Measurements from ENCODE around the gene PMM2. TPM values are rescaled to one million over a fixed set of nuclear protein-coding genes. Genes with fewer than 3 reads are reported as not detected.

The PMM2 gene
- total and polyA plus RNA-seq, 9 of the 15 experiments (the other 6 are each of a cell fraction or from before 2014, with no cell fraction given), result 5.6 to 42.7 (median 25.9) TPM

- in situ Hi-C loops (cut with MboI), result no loop called here
- Histone ChIP-seq H3K36me3 (ENCODE audit: control insufficient read depth, insufficient read depth, low read length) (peaks cover 65% of the 10 kb centered on the region), H3K9me3 (replicated peaks; ENCODE audit: control insufficient read depth, insufficient read depth, low read depth, low read length) (no peaks in the 10 kb centered on the region), H3K9ac (ENCODE audit: insufficient read depth in 1 of 2, low read depth in 2 of 2, low read length in 2 of 2) (peak overlapping the region; percentile 92 to 97), H3K4me1 (replicated peaks in 1 of 2; ENCODE audit: control insufficient read depth in 2 of 2, insufficient read depth in 2 of 2, low read length in 2 of 2) (peaks cover 12 to 13% of the 10 kb centered on the region in 2 experiments; a peak in 4 of 5 replicates), H4K20me1 (replicated peaks; ENCODE audit: control insufficient read depth, insufficient read depth, low read length) (0 out of 2 replicates have a peak, but pooled peaks cover 5% of the 10 kb centered on the region), H3K79me2 (ENCODE audit: control insufficient read depth, insufficient read depth, low read length) (peaks cover 70% of the 10 kb centered on the region), H3K27me3 (ENCODE audit: control insufficient read depth in 2 of 2, insufficient read depth in 2 of 2, low read length in 2 of 2) (no peaks in the 10 kb centered on the region), H3K9me1 (ENCODE audit: control insufficient read depth, insufficient read depth, low read length) (no peaks in the 10 kb centered on the region), H3K4me2 (ENCODE audit: insufficient read depth, low read length) (peak overlapping the region; percentile 97), H2AFZ (ENCODE audit: low read depth, low read length) (peak overlapping the region; percentile 75), H3K4me3 (peak overlapping the region; percentile 69), H3K27ac (ENCODE audit: extremely low read depth, low read depth, low read length) (peak overlapping the region; percentile 88)
- intact Hi-C loops (cut with micrococcal nuclease), result loop anchor here (5.0 kb wide), 2 partner anchors 84 to 141 kb away; partner anchors contain the start of gene LITAFD
- ChIA-PET POLR2A (interaction anchor here (0.7 to 2.0 kb wide), 4 partner anchors 12 to 254 kb away, joined by 3 to 6 read pairs (median 4); no protein-coding TSS in a partner anchor), CTCF (ENCODE audit: low intra/inter-chr PET ratio) (no interaction called here)
- FAIRE-seq, result peak; percentile 74
- WGBS (ENCODE audit: insufficient coverage, low coverage, missing lambda C conversion rate), result 0% methylated on average over 6 of the region's 6 CpGs
- peak; percentile 49 for ATAC-seq
- DNase-seq (ENCODE audit: extremely low read depth in 1 of 4, low spot score in 3 of 4), result peak; percentile 69 to 79 (median 77)
- TSS peak; percentile 64 for BruUV-seq (replicated peaks)
- peak; percentile 35 for TF ChIP-seq CHD1 (IDR thresholded peaks at IDR 0.05; ENCODE audit: low read length)
- no peak for TF ChIP-seq XRCC4 (IDR thresholded peaks at IDR 0.05; ENCODE audit: extremely low read depth, insufficient read depth, insufficient read length)
- TF ChIP-seq NBN (IDR thresholded peaks at IDR 0.05; ENCODE audit: low read depth), result peak; percentile 15; the same call in 1 of the 2 replicates
- no peak for TF ChIP-seq MTA2 (IDR thresholded peaks at IDR 0.05; ENCODE audit: low read depth)
- TF ChIP-seq PML (IDR thresholded peaks at IDR 0.05; ENCODE audit: low read length), result 0 out of 2 replicates have a peak, but pooled peaks have one; percentile 23
- TF ChIP-seq NEUROD1 (IDR thresholded peaks at IDR 0.05; ENCODE audit: borderline replicate concordance, low read depth, low read length, partially characterized antibody), result peak; percentile 51
- TF ChIP-seq, protein P1, sequence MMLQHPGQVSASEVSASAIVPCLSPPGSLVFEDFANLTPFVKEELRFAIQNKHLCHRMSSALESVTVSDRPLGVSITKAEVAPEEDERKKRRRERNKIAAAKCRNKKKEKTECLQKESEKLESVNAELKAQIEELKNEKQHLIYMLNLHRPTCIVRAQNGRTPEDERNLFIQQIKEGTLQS (IDR thresholded peaks at IDR 0.05), result peak; percentile 34
- TF ChIP-seq, protein P1 (CRISPR knock-in tag; conservative IDR thresholded peaks at IDR 0.05), result no peak
- TF ChIP-seq ZNF79 (CRISPR knock-in tag; IDR thresholded peaks at IDR 0.05; ENCODE audit: low read depth), result no peak
- TF ChIP-seq CBFA2T3 (IDR thresholded peaks at IDR 0.05), result peak; percentile 72
- TF ChIP-seq STAT5A (IDR thresholded peaks at IDR 0.05; ENCODE audit: borderline replicate concordance, low read length), result peak; percentile 30; the same call in 1 of the 2 replicates
- TF ChIP-seq ZFP36 (IDR thresholded peaks at IDR 0.05; ENCODE audit: low read depth, low read length, partially characterized antibody), result peak; percentile 87
- peak in 1 of 2 experiments; percentile 75; a peak in 2 of 4 replicates for TF ChIP-seq RCOR1 (IDR thresholded peaks at IDR 0.05; ENCODE audit: borderline replicate concordance in 1 of 2, low read depth in 2 of 2, low read length in 2 of 2)
- TF ChIP-seq RBM25 (IDR thresholded peaks at IDR 0.05; ENCODE audit: low read depth, low read length, severe bottlenecking), result peak; percentile 92
- TF ChIP-seq NFYB (IDR thresholded peaks at IDR 0.05; ENCODE audit: extremely low read depth, insufficient read length), result peak; percentile 8
- TF ChIP-seq COPS2 (conservative IDR thresholded peaks at IDR 0.05), result no peak
- TF ChIP-seq POLR2AphosphoS5 (IDR thresholded peaks at IDR 0.05; ENCODE audit: control insufficient read depth, insufficient read depth, low read depth, low read length), result 0 out of 2 replicates have a peak, but pooled peaks have one; percentile 21
- TF ChIP-seq PRDM10 (IDR thresholded peaks at IDR 0.05; ENCODE audit: partially characterized antibody), result peak; percentile 28
- TF ChIP-seq NCOR1 (IDR thresholded peaks at IDR 0.05), result peak; percentile 47; the same call in 1 of the 2 replicates
- TF ChIP-seq KDM1A (IDR thresholded peaks at IDR 0.05), result peak; percentile 89 to 91
- TF ChIP-seq ARID1B (IDR thresholded peaks at IDR 0.05), result peak; percentile 48
Measured at GRCh38 chr16:8798174-8798527, 512 bp downstream of the PMM2 start.

Measured in K562 (cell line).